Stimulated activated CD8-positive, alpha-beta memory T cell treated with anti-CD3 and anti-CD28 coated beads, Interleukin-7, amount 100 ng/mL, for 1 hour (primary cell): ENCODE results near the gene MAGOH.

Source experiments
- DNase-seq, 2 donors: peaks; one replicate each; pipeline ENCODE4 v3.0.0-alpha.2; 2020; ENCODE audit warnings: low read depth in 2 of 2

Gene MAGOH

DNA sequence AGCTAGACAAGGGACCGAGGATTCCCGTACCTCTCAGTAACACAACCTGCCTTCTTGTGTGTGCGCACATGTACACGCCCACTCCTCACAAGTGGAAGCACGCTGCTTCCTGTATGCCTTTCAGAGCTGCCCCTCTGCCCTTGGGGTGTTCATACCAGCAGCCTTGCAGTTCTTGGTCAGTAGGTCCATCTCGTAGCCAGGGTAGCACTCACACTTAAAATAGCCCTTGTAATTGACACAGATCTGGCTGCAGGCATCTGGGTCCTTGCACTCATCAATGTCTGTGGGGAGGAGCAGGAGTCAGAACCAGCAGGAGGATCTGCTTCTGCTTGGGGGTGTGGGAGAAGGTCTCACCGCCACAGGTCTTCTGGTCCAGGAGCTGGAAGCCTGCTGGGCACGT, 32.6 kb upstream of the MAGOH start:
- no peak for DNase-seq

DNA sequence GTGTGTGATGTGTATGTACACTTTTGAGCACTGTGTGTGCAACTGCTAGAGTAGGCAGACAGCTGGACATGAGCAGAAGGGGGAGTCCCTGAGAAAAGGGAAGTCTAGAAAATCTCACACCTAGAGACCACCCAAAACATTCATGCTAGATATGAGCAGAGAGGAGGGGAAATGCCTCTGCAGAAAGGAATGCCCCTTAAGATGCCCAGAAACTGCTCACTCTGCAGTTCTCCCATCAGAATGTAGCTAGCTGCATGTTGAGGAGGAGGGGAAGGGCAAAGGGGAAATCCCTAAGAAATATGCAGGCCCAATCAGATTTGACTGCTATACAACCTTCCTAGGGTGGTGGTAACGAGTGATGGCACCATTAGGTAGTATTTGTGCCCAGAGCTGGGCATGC, 31.8 kb upstream of the MAGOH start:
- DNase-seq, result no peak

DNA sequence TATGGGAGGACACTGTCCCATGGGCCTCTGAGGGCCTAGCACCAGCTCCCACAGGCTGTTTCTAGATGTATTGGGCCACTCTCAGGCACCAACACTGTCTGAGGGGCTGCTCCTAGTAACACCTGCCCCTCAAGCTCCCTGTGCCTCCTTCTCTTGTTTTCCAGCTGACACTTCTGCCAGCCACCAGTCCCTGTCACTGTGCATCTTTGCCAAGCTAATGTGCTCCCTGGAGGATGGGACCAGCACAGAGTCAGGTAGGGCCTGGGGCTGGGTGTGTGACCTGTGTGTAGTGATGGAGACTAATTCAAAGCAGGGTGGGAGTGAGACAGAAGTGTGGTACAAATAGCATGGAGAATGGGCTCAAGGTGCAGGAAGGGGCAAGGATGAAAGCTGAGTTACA, 29.4 kb upstream of the MAGOH start:
- DNase-seq, result no peak

GRCh38 chr1:53266038-53266437, 27.7 kb upstream of the MAGOH start:
- DNase-seq, result no peak

DNA sequence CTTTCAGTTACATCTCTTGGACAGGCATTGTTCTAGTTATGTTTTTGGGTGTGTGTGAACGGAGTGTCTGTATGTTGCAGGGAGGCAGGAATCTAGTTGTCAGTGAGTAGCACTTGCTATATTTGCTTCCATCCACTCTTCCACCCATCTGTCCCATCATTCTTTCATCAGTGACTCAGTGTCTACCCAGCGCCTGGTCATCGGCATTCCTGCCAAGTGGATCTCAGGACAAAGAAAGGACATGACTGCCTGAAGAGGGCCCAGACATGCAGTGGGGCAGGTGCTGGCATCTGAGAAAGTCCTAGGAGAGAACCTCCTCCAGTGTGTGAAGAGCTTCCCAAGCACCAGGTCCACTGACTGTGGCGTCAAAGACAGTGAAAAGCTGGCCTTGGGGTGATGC, 27.3 kb upstream of the MAGOH start:
- no peak for DNase-seq

- DNase-seq, result no peak
Observed at GRCh38 chr1:53264048-53264447, 25.7 kb upstream of the MAGOH start.

DNA sequence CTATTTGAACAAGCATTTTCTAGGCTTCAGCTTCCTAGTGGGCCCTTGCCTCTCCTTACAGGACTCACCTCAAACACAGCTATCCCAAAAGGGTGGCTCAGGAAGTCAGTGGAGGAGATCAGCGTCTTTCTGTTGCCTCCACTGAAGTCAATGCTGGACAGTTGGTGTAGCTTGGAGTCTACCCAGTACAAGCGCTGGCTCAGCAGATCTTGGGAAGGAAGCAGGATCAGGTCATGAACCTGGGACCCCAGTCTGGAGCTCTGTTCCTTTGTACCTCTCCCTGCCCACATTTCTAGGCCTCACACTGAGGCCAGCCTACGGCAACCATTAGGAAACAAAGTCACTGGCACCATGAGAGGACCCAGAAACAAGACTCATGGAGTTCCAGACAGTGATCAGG, 23.7 kb upstream of the MAGOH start:
- DNase-seq, result no peak

- DNase-seq, result no peak
Observed at GRCh38 chr1:53260631-53261247, 22.4 kb upstream of the MAGOH start.

DNA sequence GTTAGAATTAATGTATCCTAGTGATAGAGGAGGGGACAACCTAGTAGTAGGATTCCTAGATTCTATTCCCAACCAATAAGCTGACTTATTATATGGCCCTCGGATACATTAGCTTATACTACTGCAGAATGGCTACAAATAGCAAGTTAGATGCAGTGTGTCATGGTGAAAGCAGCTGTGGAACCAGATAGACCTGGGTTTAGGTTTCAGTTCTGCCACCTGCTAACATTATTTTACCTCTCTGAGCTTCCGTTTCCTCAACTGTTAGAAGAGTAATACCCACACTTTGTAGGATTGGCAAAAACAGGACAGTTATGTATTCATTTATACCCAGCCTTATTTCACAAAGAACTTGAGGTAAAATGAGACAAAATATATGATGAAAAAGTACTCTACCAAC, 21.6 kb upstream of the MAGOH start:
- DNase-seq, result no peak

DNA sequence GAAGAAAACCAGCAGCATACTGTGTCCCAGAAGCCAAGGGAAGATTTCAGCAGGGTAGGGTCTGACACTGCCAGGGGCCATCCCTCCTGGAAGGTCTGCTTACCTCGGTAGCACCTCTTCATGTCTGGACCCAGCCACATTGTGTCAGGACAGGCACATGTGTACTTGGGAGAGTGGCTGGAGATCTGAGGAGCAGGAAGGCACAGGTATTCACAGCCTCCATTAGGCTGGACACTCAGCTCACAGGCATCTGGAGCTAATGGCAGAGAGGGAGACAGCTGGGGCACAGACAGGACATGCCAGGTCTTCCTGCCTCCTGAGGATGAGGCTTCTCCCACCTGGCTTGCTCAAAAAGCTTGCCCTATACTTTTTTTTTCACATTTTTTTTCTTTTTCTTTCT, 19.9 kb upstream of the MAGOH start:
- no peak for DNase-seq

DNA sequence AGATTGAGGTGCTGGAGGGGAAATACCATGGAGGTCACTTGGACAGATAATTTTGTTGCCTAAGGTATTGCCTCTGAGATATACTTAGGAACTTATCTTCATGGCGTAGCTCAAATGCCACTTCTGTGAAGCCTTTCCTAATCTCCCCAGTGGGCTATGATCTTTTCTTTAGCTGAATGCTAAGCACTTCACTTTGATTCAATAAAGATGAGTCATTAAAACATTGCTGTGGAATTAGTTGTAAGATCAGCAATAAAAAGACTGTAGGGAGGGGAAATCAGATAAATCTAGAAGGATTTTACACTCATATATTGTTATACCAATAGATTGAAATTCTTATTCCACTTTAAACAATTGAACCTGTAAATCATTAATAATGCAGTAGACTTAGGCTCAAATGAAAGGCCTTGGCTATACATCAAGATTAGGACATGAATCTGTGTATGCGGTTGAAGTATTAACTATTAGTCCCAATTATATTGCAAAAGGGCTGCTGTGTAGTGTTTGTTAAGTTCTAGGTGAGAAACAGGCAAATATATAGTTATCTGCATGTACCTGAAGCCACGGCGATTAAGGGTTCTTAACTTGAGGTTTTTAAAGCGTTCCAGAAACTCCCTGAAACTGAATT, 19.2 kb upstream of the MAGOH start:
- no peak for DNase-seq

GRCh38 chr1:53256511-53257453, 18.5 kb upstream of the MAGOH start:
- DNase-seq, result no peak

DNA sequence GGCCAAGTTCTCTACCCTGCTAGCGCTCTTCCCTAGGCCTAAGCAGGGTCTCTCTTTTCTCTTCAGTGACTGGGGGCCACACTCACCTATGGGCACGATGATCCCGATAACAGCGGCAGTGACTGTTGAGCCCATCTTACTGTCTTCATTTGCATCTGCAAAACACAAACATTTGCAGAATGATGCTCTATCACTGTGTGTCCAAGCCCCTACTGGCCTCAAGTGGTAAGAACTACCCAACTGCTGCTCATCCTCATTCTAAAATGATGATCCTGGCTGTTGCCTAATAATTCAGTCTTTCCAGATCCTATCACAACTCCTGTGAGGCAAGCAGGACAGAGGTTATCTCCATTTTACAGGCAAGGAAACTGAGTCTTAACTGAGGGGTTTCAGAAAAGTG, 16.7 kb upstream of the MAGOH start:
- DNase-seq, result no peak

DNA sequence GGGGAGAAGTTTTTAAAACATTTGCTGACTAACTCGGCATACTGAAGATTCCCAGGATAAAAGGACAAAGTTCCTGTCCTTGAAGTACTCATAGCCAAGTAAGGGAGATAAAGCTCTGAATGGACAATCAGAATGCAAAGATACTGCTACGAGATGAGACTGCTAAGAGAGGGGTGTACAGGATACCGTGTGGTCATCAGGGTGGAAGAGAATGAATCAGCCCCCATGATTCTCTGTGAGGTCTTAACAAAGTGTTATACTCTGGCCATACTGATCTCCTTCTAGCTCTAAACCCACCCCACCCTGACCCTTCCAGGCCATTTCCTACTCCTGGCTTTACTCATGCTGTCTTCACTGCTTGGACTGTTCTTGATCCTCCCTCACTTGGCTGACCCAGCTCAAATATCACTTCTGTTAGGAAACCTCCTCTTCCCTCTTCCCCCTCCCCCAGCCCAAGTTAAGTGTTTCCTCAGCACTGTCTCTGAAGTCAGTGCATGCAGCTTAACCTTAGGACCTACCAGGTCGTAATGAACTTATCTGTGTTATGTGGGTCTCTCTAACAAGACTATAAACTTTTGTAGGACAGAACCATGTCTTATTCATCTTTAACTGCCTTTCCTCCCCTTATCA, 15.8 kb upstream of the MAGOH start:
- DNase-seq, result no peak

GRCh38 chr1:53250325-53250724, 12.0 kb upstream of the MAGOH start:
- no peak for DNase-seq

DNA sequence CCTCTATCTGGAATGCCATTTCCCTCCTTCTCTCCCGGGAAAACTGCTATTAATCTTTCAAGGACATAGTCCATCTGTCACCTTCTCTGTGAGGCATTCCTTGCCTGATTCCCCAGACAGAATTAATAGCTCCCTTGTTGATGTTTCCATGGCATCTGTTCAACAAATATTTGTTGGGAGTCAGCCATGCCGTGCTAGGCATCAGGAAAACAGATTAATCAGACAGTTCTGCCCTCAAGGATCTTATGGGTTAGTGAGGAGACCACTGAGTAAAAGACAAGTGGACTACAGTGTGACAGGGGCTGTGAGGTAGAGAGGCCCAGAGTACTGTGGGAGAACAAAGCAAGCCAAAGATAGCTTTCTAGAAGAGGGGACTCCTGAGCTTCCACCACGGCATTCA, 11.4 kb upstream of the MAGOH start:
- DNase-seq, result no peak

- DNase-seq, result no peak
Observed at GRCh38 chr1:53246261-53247134, 8.2 kb upstream of the MAGOH start.

DNA sequence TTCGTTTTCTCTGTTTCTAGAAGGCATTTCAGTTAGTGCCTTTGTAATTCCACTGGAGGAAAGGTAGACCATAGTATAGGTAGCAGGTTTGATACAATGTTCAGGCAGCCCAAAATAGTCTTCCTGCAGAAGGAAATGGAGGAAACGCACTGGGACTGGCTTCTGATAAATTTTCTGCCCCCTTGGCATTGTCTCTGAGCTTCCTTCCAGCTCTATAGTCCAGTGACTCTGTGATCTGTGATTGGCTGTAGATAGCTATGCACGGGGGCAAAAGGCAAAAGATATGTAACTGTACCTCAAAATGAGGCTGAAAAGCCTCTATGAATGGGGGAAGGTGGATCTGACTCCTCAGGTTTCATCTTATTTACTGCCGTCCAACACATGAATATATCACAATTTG, 5.8 kb upstream of the MAGOH start:
- DNase-seq, result no peak

DNA sequence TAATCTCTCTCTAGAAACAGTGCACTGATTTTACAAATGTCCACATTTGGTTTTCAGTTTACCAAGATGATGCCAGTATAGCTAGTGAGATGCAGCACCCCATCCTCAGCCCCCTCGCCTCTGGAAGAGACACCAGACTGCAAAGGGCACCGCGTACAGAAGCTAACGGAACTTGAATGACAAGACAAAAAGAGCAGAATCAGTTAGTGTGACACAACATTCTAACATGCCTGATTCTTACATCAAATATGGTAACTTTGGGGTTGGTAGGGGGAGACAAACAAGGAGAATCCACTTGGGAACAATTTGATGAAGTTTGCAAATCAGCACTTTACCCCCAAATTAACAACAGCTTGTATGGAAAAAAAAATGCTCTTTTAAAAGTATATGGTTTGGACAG, 4.1 kb upstream of the MAGOH start:
- no peak for DNase-seq

DNA sequence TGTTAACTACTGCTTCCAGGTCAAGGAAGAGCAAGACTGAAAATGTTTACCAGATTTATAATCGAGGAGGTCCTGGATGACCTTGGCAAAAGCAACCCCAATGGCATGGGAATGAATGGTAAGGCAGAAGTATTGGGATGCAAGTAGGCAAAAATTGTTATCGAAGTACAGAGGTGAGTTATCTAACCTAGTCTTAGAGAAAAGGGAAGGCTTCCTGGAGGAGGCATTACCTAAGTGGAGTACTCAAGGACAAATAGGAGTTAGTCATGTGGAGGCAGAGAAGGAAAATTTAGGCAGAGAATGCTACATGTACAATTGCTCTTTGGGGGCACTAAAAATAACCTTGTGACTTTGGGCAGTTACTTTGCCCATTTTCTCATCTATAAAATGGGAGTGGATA, 3.5 kb upstream of the MAGOH start:
- DNase-seq, result no peak

GRCh38 chr1:53237638-53238037, 680 bp downstream of the MAGOH start:
- DNase-seq, result no peak

DNA sequence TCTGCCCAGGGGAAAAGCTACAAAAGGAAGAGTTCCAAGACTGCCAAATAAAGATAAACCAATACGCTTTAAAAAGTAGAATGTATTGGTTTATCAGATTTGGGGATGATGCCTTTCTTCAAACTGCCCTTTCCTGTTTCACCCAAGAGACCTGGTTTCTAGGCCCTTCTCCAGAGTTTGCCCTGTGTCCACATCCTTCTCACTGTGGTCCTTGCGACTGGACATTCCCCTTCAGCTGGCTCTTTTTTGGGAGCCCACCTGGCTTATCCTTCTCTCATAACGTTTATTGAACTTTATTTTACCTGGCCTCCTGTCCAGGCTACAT, 17.4 kb downstream of the MAGOH start:
- no peak for DNase-seq
